Osteoblast (primary cell): ENCODE data around the gene LSM14A. TPM values are rescaled to one million over a fixed set of nuclear protein-coding genes. Genes with fewer than 3 reads are reported as not detected.
"Not testable (repeated sequence)": the region's sequence is repeated elsewhere in the genome, so short reads cannot be mapped to it uniquely, and the experiment has no call there.

Source experiments
- DNase-seq: peaks from one replicate; pipeline ENCODE4 v3.0.0; 2011; ENCODE audit warnings: low spot score, mixed read lengths; ENCODE audit not compliant: insufficient read length; ENCODE audit errors: missing footprints
- H2AFZ ChIP-seq: 2 replicates; pipeline ENCODE4 v1.6.0; 2011; ENCODE audit warnings: mild to moderate bottlenecking, low read length
- H3K27ac ChIP-seq: 2 replicates; pipeline ENCODE4 v1.5.1; 2011; ENCODE audit warnings: mild to moderate bottlenecking, low read depth, low read length, moderate library complexity
- H3K27me3 ChIP-seq: 2 replicates; pipeline ENCODE4 v1.6.0; 2012; ENCODE audit warnings: mild to moderate bottlenecking, control low read depth, inconsistent platforms, low read length, moderate library complexity; ENCODE audit not compliant: insufficient read depth
- H3K36me3 ChIP-seq: 2 replicates; pipeline ENCODE4 v1.5.1; 2011; ENCODE audit warnings: mild to moderate bottlenecking, low read length, control low read depth, moderate library complexity; ENCODE audit not compliant: insufficient read depth
- H3K4me1 ChIP-seq: 2 replicates; pipeline ENCODE4 v1.5.1; 2011; ENCODE audit warnings: mild to moderate bottlenecking, low read length, control low read depth, moderate library complexity; ENCODE audit not compliant: insufficient read depth
- H3K4me2 ChIP-seq: 2 replicates; pipeline ENCODE4 v1.6.0; 2011; ENCODE audit warnings: mild to moderate bottlenecking, low read length; ENCODE audit not compliant: insufficient read depth
- H3K4me3 ChIP-seq: fragments of 200-600 bp; sonication (generic); 3 replicates; pipeline ENCODE4 v1.5.1; 2012; ENCODE audit warnings: mild to moderate bottlenecking, low read length, inconsistent platforms; ENCODE audit not compliant: insufficient read depth
- H3K79me2 ChIP-seq: 2 replicates; pipeline ENCODE4 v1.6.0; 2012; ENCODE audit warnings: mild to moderate bottlenecking, low read length, control low read depth, inconsistent platforms; ENCODE audit not compliant: insufficient read depth
- H3K9me3 ChIP-seq: 2 replicates; pipeline ENCODE4 v1.5.1; 2011; ENCODE audit warnings: low read depth, low read length, control low read depth
- H4K20me1 ChIP-seq: 2 replicates; pipeline ENCODE4 v1.6.0; 2012; ENCODE audit warnings: mild to moderate bottlenecking, low read length, control low read depth; ENCODE audit not compliant: insufficient read depth
- CTCF ChIP-seq: IDR thresholded peaks from 2 replicates; pipeline ENCODE4 v1.5.1; 2011; ENCODE audit warnings: mild to moderate bottlenecking, low read depth, low read length, moderate library complexity; ENCODE audit errors: extremely low read depth
- total RNA-seq: library from RNA; depleted of rRNA; stranded (reverse); fragments of >200 nt; gene quantifications from 2 replicates; pipeline ENCODE4 v1.2.3, GENCODE V29; 2012

The LSM14A gene
- total RNA-seq, 1 donor = 85.8 TPM

DNA sequence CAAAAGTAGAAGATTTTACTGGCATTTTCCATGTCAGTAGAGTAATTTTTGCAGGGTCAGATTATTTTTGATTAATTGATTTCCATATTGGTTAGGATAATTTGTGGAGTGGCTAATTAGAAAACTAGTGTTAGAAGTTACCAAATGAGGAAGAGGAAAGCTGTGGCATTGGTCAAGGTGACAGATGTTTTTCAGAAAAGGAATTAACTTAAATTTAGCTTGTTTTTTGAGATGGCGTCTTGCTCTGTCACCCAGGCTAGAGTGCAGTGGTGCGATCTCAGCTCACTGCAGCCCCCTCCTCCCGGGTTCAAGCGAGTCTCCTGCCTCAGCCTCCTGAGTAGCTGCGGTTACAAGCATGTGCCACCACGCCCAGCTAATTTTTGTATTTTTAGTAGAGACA, 28.8 kb downstream of the LSM14A start:
- TF ChIP-seq CTCF = no peak
- no peak for DNase-seq
- Histone ChIP-seq H3K4me1 (peaks cover 5% of the 10 kb centered on the region), H3K79me2 (peaks cover 26% of the 10 kb centered on the region), H3K27ac (no peak overlapping the region), H3K36me3 (peaks cover 38% of the 10 kb centered on the region), H3K9me3 (no peaks in the 10 kb centered on the region), H3K4me3 (no peak overlapping the region), H4K20me1 (peaks cover 6% of the 10 kb centered on the region), H3K27me3 (no peaks in the 10 kb centered on the region), H3K4me2 (no peak overlapping the region), H2AFZ (no peak overlapping the region)

GRCh38 chr19:34205324-34205723, 33.0 kb downstream of the LSM14A start:
- not testable (repeated sequence) for H3K4me2 ChIP-seq, H3K27ac ChIP-seq, H3K27me3 ChIP-seq, H3K9me3 ChIP-seq, H3K4me1 ChIP-seq, H3K4me3 ChIP-seq, H4K20me1 ChIP-seq, H2AFZ ChIP-seq, DNase-seq
- Histone ChIP-seq H3K36me3 (peaks cover 35% of the 10 kb centered on the region), H3K79me2 (peaks cover 29% of the 10 kb centered on the region)

- Histone ChIP-seq H3K9me3 (no peaks in the 10 kb centered on the region), H3K4me2 (no peak overlapping the region), H3K36me3 (peaks cover 53% of the 10 kb centered on the region), H3K4me1 (no peaks in the 10 kb centered on the region), H3K79me2 (peaks cover 26% of the 10 kb centered on the region), H2AFZ (no peak overlapping the region), H4K20me1 (peaks cover 5% of the 10 kb centered on the region), H3K27me3 (no peaks in the 10 kb centered on the region), H3K4me3 (no peak overlapping the region), H3K27ac (no peak overlapping the region)
- DNase-seq = no peak
- TF ChIP-seq CTCF = no peak
These were observed 36.1 kb downstream of the LSM14A start for GRCh38 chr19:34208291-34208884.

GRCh38 chr19:34209726-34210125, 37.4 kb downstream of the LSM14A start:
- no peak overlapping the region for H3K4me3 ChIP-seq
- H3K79me2 ChIP-seq = peaks cover 24% of the 10 kb centered on the region
- DNase-seq = no peak
- H4K20me1 ChIP-seq = peaks cover 5% of the 10 kb centered on the region
- no peak overlapping the region for H3K4me2 ChIP-seq
- H3K36me3 ChIP-seq = peaks cover 56% of the 10 kb centered on the region
- no peak overlapping the region for H2AFZ ChIP-seq
- no peak overlapping the region for H3K27ac ChIP-seq
- no peaks in the 10 kb centered on the region for H3K27me3 ChIP-seq
- H3K4me1 ChIP-seq = no peaks in the 10 kb centered on the region
- H3K9me3 ChIP-seq = no peaks in the 10 kb centered on the region
- no peak for TF ChIP-seq CTCF
